Measurements from ENCODE around the gene KLK10.

- TF ChIP-seq ZNF263 (CRISPR knock-in tag; IDR thresholded peaks at IDR 0.05; ENCODE audit: low read depth) (no peak), RORB (CRISPR knock-in tag; IDR thresholded peaks at IDR 0.05) (no peak), TP53 (CRISPR knock-in tag; IDR thresholded peaks at IDR 0.05) (no peak), PRDM15 (CRISPR knock-in tag; IDR thresholded peaks at IDR 0.05) (no peak), ATF3 (CRISPR knock-in tag; conservative IDR thresholded peaks at IDR 0.05) (no peak), ETV6 (CRISPR knock-in tag; IDR thresholded peaks at IDR 0.05) (no peak), JUN (CRISPR knock-in tag; IDR thresholded peaks at IDR 0.05) (no peak), NFYB (CRISPR knock-in tag; conservative IDR thresholded peaks at IDR 0.05; ENCODE audit: low read depth) (no peak), RELA (CRISPR knock-in tag; IDR thresholded peaks at IDR 0.05; ENCODE audit: borderline replicate concordance) (no peak), FOXJ3 (CRISPR knock-in tag; IDR thresholded peaks at IDR 0.05; ENCODE audit: borderline replicate concordance) (no peak), ZNF423 (CRISPR knock-in tag; IDR thresholded peaks at IDR 0.05) (no peak)
- TF ChIP-seq, protein P1, sequence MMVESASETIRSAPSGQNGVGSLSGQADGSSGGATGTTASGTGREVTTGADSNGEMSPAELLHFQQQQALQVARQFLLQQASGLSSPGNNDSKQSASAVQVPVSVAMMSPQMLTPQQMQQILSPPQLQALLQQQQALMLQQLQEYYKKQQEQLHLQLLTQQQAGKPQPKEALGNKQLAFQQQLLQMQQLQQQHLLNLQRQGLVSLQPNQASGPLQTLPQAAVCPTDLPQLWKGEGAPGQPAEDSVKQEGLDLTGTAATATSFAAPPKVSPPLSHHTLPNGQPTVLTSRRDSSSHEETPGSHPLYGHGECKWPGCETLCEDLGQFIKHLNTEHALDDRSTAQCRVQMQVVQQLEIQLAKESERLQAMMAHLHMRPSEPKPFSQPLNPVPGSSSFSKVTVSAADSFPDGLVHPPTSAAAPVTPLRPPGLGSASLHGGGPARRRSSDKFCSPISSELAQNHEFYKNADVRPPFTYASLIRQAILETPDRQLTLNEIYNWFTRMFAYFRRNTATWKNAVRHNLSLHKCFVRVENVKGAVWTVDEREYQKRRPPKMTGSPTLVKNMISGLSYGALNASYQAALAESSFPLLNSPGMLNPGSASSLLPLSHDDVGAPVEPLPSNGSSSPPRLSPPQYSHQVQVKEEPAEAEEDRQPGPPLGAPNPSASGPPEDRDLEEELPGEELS (CRISPR knock-in tag; IDR thresholded peaks at IDR 0.05), result no peak
- TF ChIP-seq, protein P2, sequence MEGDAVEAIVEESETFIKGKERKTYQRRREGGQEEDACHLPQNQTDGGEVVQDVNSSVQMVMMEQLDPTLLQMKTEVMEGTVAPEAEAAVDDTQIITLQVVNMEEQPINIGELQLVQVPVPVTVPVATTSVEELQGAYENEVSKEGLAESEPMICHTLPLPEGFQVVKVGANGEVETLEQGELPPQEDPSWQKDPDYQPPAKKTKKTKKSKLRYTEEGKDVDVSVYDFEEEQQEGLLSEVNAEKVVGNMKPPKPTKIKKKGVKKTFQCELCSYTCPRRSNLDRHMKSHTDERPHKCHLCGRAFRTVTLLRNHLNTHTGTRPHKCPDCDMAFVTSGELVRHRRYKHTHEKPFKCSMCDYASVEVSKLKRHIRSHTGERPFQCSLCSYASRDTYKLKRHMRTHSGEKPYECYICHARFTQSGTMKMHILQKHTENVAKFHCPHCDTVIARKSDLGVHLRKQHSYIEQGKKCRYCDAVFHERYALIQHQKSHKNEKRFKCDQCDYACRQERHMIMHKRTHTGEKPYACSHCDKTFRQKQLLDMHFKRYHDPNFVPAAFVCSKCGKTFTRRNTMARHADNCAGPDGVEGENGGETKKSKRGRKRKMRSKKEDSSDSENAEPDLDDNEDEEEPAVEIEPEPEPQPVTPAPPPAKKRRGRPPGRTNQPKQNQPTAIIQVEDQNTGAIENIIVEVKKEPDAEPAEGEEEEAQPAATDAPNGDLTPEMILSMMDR (IDR thresholded peaks at IDR 0.05), result no peak
- TF ChIP-seq, protein P3, sequence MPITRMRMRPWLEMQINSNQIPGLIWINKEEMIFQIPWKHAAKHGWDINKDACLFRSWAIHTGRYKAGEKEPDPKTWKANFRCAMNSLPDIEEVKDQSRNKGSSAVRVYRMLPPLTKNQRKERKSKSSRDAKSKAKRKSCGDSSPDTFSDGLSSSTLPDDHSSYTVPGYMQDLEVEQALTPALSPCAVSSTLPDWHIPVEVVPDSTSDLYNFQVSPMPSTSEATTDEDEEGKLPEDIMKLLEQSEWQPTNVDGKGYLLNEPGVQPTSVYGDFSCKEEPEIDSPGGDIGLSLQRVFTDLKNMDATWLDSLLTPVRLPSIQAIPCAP (CRISPR knock-in tag; IDR thresholded peaks at IDR 0.05), result no peak
Measured at GRCh38 chr19:51010066-51010795, 9.3 kb downstream of the KLK10 start.

Data from WTC11 (cell line).